GM04504 (cell line): ENCODE measurements around the gene PLXNA1.

Experiments
- DNase-seq: peaks from one replicate; pipeline ENCODE4 v3.0.0-alpha.2; 2012; ENCODE audit warnings: low read depth

The PLXNA1 gene

GRCh38 chr3:127018306-127018828 lies 35.5 kb downstream of the PLXNA1 start:
- DNase-seq: no peak

- peak; percentile 24 for DNase-seq
Measured at GRCh38 chr3:127019449-127019848, 36.5 kb downstream of the PLXNA1 start.

- DNase-seq: no peak
Measured at GRCh38 chr3:127020543-127020942, 37.6 kb downstream of the PLXNA1 start.

- DNase-seq: no peak
Measured at GRCh38 chr3:127022849-127023248, 39.9 kb downstream of the PLXNA1 start.

GRCh38 chr3:127025456-127025855 lies 42.5 kb downstream of the PLXNA1 start:
- no peak for DNase-seq

- DNase-seq: no peak
Measured at GRCh38 chr3:127026036-127026435, 43.1 kb downstream of the PLXNA1 start.

GRCh38 chr3:127026661-127027060 lies 43.7 kb downstream of the PLXNA1 start:
- DNase-seq: no peak

GRCh38 chr3:127027061-127027735 lies 44.3 kb downstream of the PLXNA1 start:
- no peak for DNase-seq

GRCh38 chr3:127027811-127028548 lies 45.1 kb downstream of the PLXNA1 start:
- no peak for DNase-seq

GRCh38 chr3:127028781-127029657 lies 46.1 kb downstream of the PLXNA1 start:
- no peak for DNase-seq

GRCh38 chr3:127029658-127030507 lies 47.0 kb downstream of the PLXNA1 start:
- no peak for DNase-seq

GRCh38 chr3:127030508-127031412 lies 47.8 kb downstream of the PLXNA1 start:
- no peak for DNase-seq

GRCh38 chr3:127031413-127031810 lies 48.5 kb downstream of the PLXNA1 start:
- DNase-seq: no peak

- DNase-seq: no peak
Measured at GRCh38 chr3:127031845-127032244, 48.9 kb downstream of the PLXNA1 start.

GRCh38 chr3:127032296-127032990 lies 49.5 kb downstream of the PLXNA1 start:
- no peak for DNase-seq
